ENCODE data around the gene HSD11B2. TPM values are rescaled to one million over a fixed set of nuclear protein-coding genes. Genes with fewer than 3 reads are reported as not detected.

Gene HSD11B2
- total and polyA plus RNA-seq, 2 of the 4 experiments (the other 2 are of a cell fraction) = 0.26 TPM; not detected in 1

GRCh38 chr16:67407176-67407787 is 23.6 kb upstream of the HSD11B2 start:
- H3K4ac ChIP-seq (ENCODE audit: low read depth, low read length) = peak overlapping the region; percentile 65
- dilution Hi-C loops (cut with HindIII; ENCODE audit: low sequenced_read_pairs, unreplicated experiment) = no loop called here
- H3K27me3 ChIP-seq (ENCODE audit: control insufficient read depth, insufficient read depth, low read length) = no peaks in the 10 kb centered on the region
- in situ Hi-C loops (cut with MboI; ENCODE audit: low sequenced_read_pairs) = no loop called here
- H4K8ac ChIP-seq (ENCODE audit: low read depth in 2 of 2, low read length in 2 of 2) = peak overlapping the region in 1 of 2 experiments; percentile 60; a peak in 2 of 4 replicates
- H3K4me1 ChIP-seq (ENCODE audit: control insufficient read depth, insufficient read depth, low read length) = peaks cover 17% of the 10 kb centered on the region
- H2AK9ac ChIP-seq (replicated peaks; ENCODE audit: low read depth, low read length, poor library complexity) = peak overlapping the region; percentile 82
- H3K27ac ChIP-seq (ENCODE audit: insufficient read depth, low read length) = peak overlapping the region; percentile 12
- no peak overlapping the region; the same call in 1 of the 2 replicates for H4K5ac ChIP-seq (ENCODE audit: low read depth, low read length)
- no peak for TF ChIP-seq MAFK (IDR thresholded peaks at IDR 0.05; ENCODE audit: low read depth, low read length)
- TF ChIP-seq CEBPB (IDR thresholded peaks at IDR 0.05; ENCODE audit: low read depth, low read length) = peak; percentile 81
- no peak for TF ChIP-seq ELK1 (IDR thresholded peaks at IDR 0.05; ENCODE audit: borderline replicate concordance, low read depth, low read length)
- TF ChIP-seq NFE2L2 (IDR thresholded peaks at IDR 0.05; ENCODE audit: low read depth, low read length) = peak; percentile 78; the same call in 1 of the 2 replicates
- TF ChIP-seq BHLHE40 (IDR thresholded peaks at IDR 0.05; ENCODE audit: low read depth, low read length) = no peak
- H2AFZ ChIP-seq (replicated peaks; ENCODE audit: low read length, poor library complexity) = peak overlapping the region; percentile 88
- no TSS peak for BruUV-seq (replicated peaks)
- H3K36me3 ChIP-seq (ENCODE audit: control insufficient read depth, insufficient read depth, low read length) = no peaks in the 10 kb centered on the region
- H4K20me1 ChIP-seq (ENCODE audit: insufficient read depth, low read length) = no peaks in the 10 kb centered on the region
- H2BK5ac ChIP-seq (ENCODE audit: low read depth, low read length, poor library complexity, severe bottlenecking) = peak overlapping the region; percentile 59
- H3K79me1 ChIP-seq (ENCODE audit: low read depth in 1 of 2, low read length in 2 of 2) = peaks cover 0 to 10% of the 10 kb centered on the region in 2 experiments; a peak in 2 of 4 replicates
- H3K9me3 ChIP-seq (ENCODE audit: control insufficient read depth, insufficient read depth, low read length) = no peaks in the 10 kb centered on the region
- H2BK120ac ChIP-seq (ENCODE audit: low read depth, low read length) = peak overlapping the region; percentile 76
- H2AK5ac ChIP-seq (ENCODE audit: low read depth, low read length) = peak overlapping the region; percentile 84
- H3K18ac ChIP-seq (ENCODE audit: low read depth, low read length) = peak overlapping the region; percentile 11; the same call in 1 of the 2 replicates
- DNase-seq = peak; percentile 42
- H3K23ac ChIP-seq (ENCODE audit: low read depth, low read length) = peak overlapping the region; percentile 66; the same call in 1 of the 2 replicates
- no peak overlapping the region for H3K56ac ChIP-seq (ENCODE audit: extremely low read depth, insufficient read depth, low read length)
- CTCF ChIA-PET = interaction anchor here (1.2 to 1.8 kb wide), 2 partner anchors 9 to 21 kb away, joined by 3 to 5 read pairs; no protein-coding TSS in a partner anchor
- ATAC-seq (ENCODE audit: low read depth) = 0 out of 2 replicates have a peak, but pooled peaks have one; percentile 3
- intact Hi-C loops (cut with micrococcal nuclease) = no loop called here
- H4K91ac ChIP-seq (ENCODE audit: insufficient read depth, low read depth, low read length) = peak overlapping the region; percentile 69
- H3K14ac ChIP-seq (replicated peaks; ENCODE audit: low read depth, low read length) = peak overlapping the region; percentile 62
- no peak overlapping the region for H3K4me2 ChIP-seq (ENCODE audit: low read depth, low read length)
- H3K9me1 ChIP-seq (ENCODE audit: insufficient read depth, low read length) = peaks cover 12% of the 10 kb centered on the region
- no peak overlapping the region for H3K4me3 ChIP-seq (ENCODE audit: insufficient read depth, low read depth, low read length)
- POLR2A ChIA-PET (ENCODE audit: unreplicated experiment) = no interaction called here
- H3K9ac ChIP-seq (ENCODE audit: low read depth, low read length) = no peak overlapping the region
- WGBS, 2 experiments (ENCODE audit: extremely low coverage in 2 of 2, insufficient read length in 1 of 2) = no CpG with 5 or more reads among the region's 7 CpGs
- H2BK15ac ChIP-seq (ENCODE audit: low read depth, low read length) = peak overlapping the region; percentile 43; the same call in 1 of the 3 replicates
- peak overlapping the region; percentile 38; the same call in 1 of the 2 replicates for H2BK20ac ChIP-seq (ENCODE audit: low read depth, low read length)

Measured in IMR-90 (cell line).